ENCODE results near the gene UBE2D3.

DNA sequence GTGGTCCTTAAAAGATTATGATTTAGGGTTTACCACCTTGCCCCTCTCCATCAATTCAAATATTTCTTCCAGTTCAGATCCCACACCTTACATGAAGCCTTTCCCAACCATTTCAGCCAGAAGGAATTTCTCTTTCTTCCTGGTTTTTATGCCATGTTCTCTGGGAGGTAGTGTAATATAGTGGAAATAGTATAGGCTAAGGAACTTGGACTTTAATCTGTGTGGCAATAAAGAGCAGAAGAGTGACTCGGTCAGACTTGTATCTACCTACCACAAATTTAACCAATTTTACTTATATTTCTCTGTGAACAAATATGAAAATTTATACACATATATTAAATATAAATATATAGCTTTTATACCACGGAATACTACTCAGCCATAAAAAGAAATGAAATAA lies 23.0 kb upstream of the UBE2D3 start:
- TF ChIP-seq EP300 (IDR thresholded peaks at IDR 0.05) (no peak), POLR2A (IDR thresholded peaks at IDR 0.05) (no peak)
- TF ChIP-seq, protein P1, sequence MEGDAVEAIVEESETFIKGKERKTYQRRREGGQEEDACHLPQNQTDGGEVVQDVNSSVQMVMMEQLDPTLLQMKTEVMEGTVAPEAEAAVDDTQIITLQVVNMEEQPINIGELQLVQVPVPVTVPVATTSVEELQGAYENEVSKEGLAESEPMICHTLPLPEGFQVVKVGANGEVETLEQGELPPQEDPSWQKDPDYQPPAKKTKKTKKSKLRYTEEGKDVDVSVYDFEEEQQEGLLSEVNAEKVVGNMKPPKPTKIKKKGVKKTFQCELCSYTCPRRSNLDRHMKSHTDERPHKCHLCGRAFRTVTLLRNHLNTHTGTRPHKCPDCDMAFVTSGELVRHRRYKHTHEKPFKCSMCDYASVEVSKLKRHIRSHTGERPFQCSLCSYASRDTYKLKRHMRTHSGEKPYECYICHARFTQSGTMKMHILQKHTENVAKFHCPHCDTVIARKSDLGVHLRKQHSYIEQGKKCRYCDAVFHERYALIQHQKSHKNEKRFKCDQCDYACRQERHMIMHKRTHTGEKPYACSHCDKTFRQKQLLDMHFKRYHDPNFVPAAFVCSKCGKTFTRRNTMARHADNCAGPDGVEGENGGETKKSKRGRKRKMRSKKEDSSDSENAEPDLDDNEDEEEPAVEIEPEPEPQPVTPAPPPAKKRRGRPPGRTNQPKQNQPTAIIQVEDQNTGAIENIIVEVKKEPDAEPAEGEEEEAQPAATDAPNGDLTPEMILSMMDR (IDR thresholded peaks at IDR 0.05), result no peak

Measured in gastroesophageal sphincter (tissue), 3 donors.